ENCODE measurements around the gene TSKS. TPM values are rescaled to one million over a fixed set of nuclear protein-coding genes. Genes with fewer than 3 reads are reported as not detected.

TSKS gene
- total and polyA plus RNA-seq, 10 of the 15 experiments (the other 5 are each of a cell fraction or from before 2014, with no cell fraction given) = not detected

GRCh38 chr19:49807058-49807903, 44.2 kb upstream of the TSKS start:
- Histone ChIP-seq H3K9me3 (replicated peaks; ENCODE audit: control insufficient read depth, insufficient read depth, low read length) (no peaks in the 10 kb centered on the region), H3K4me1 (ENCODE audit: control insufficient read depth, insufficient read depth, low read length) (0 out of 2 replicates have a peak, but pooled peaks cover 3% of the 10 kb centered on the region), H3K79me2 (ENCODE audit: control insufficient read depth, insufficient read depth, low read length) (no peaks in the 10 kb centered on the region), H3K27me3 (replicated peaks in 1 of 2; ENCODE audit: control insufficient read depth in 2 of 2, insufficient read depth in 2 of 2, low read length in 1 of 2) (no peaks in the 10 kb centered on the region), H3K4me3 (no peak overlapping the region), H3K9ac (ENCODE audit: control insufficient read depth, insufficient read depth, low read length) (no peak overlapping the region), H3K4me2 (ENCODE audit: control insufficient read depth, insufficient read depth) (no peak overlapping the region), H2AFZ (ENCODE audit: control insufficient read depth, low read depth, low read length) (no peak overlapping the region), H4K20me1 (ENCODE audit: control insufficient read depth, insufficient read depth) (no peaks in the 10 kb centered on the region), H3K36me3 (ENCODE audit: control insufficient read depth in 2 of 2, insufficient read depth in 2 of 2, low read length in 1 of 2) (peaks cover 6 to 9% of the 10 kb centered on the region in 2 experiments; a peak in 3 of 4 replicates), H3K27ac (ENCODE audit: control insufficient read depth, insufficient read depth) (no peak overlapping the region)
- in situ Hi-C loops (cut with MboI) (no loop called here), intact Hi-C loops (cut with micrococcal nuclease; ENCODE audit: unreplicated experiment) (loop anchor here (5.0 kb wide), 1 partner anchor 40 kb away; the partner anchor contains the start of gene AP2A1)
- WGBS (ENCODE audit: insufficient coverage, insufficient replicate concordance, low lambda C conversion rate, missing lambda C conversion rate) = 57% methylated on average over 18 of the region's 18 CpGs
- TF ChIP-seq SKIL (IDR thresholded peaks at IDR 0.05; ENCODE audit: low read depth, poor library complexity, severe bottlenecking) = no peak
- TF ChIP-seq POLR2AphosphoS2 (IDR thresholded peaks at IDR 0.05; ENCODE audit: low read depth, low read length) = no peak
- TF ChIP-seq PKNOX1 (IDR thresholded peaks at IDR 0.05) = 0 out of 2 replicates have a peak, but pooled peaks have one; percentile 31
- TF ChIP-seq SPI1 (IDR thresholded peaks at IDR 0.05; ENCODE audit: borderline replicate concordance, insufficient read depth, low read depth, low read length) = peak; percentile 87
- no peak for TF ChIP-seq ZNF592 (IDR thresholded peaks at IDR 0.05)
- 0 out of 2 replicates have a peak, but pooled peaks have one; percentile 13 for TF ChIP-seq YY1 (IDR thresholded peaks at IDR 0.05; ENCODE audit: low read depth, low read length)
- TF ChIP-seq RUNX3 (IDR thresholded peaks at IDR 0.05; ENCODE audit: low read length) = peak; percentile 37; the same call in 1 of the 2 replicates
- no peak for TF ChIP-seq CBX5 (IDR thresholded peaks at IDR 0.05; ENCODE audit: low read depth)
- FAIRE-seq (no peak), DNase-seq (ENCODE audit: low read depth, low spot score) (no peak), ATAC-seq (no peak)
- SMC1A ChIA-PET (ENCODE audit: uncharacterized antibody, unreplicated experiment) = no interaction called here
- RAD21 ChIA-PET (ENCODE audit: unreplicated experiment) = interaction anchor here (0.7 kb wide), 1 partner anchor 127 kb away, joined by 3 read pairs; no protein-coding TSS in a partner anchor
- POLR2A ChIA-PET = no interaction called here
- no TSS peak for BruUV-seq (replicated peaks)
- CTCF ChIA-PET = interaction anchor here (1.2 kb wide), 1 partner anchor 58 kb away, joined by 3 read pairs; no protein-coding TSS in a partner anchor
